Osteoblast (primary cell): ENCODE results near the gene JHY. TPM values are rescaled to one million over a fixed set of nuclear protein-coding genes. Genes with fewer than 3 reads are reported as not detected.

ENCODE experiments used
- DNase-seq: peaks from one replicate; pipeline ENCODE4 v3.0.0; 2011; ENCODE audit warnings: low spot score, mixed read lengths; ENCODE audit not compliant: insufficient read length; ENCODE audit errors: missing footprints
- H2AFZ ChIP-seq: 2 replicates; pipeline ENCODE4 v1.6.0; 2011; ENCODE audit warnings: mild to moderate bottlenecking, low read length
- H3K27ac ChIP-seq: 2 replicates; pipeline ENCODE4 v1.5.1; 2011; ENCODE audit warnings: mild to moderate bottlenecking, low read depth, low read length, moderate library complexity
- H3K27me3 ChIP-seq: 2 replicates; pipeline ENCODE4 v1.6.0; 2012; ENCODE audit warnings: mild to moderate bottlenecking, control low read depth, inconsistent platforms, low read length, moderate library complexity; ENCODE audit not compliant: insufficient read depth
- H3K36me3 ChIP-seq: 2 replicates; pipeline ENCODE4 v1.5.1; 2011; ENCODE audit warnings: mild to moderate bottlenecking, low read length, control low read depth, moderate library complexity; ENCODE audit not compliant: insufficient read depth
- H3K4me1 ChIP-seq: 2 replicates; pipeline ENCODE4 v1.5.1; 2011; ENCODE audit warnings: mild to moderate bottlenecking, low read length, control low read depth, moderate library complexity; ENCODE audit not compliant: insufficient read depth
- H3K4me2 ChIP-seq: 2 replicates; pipeline ENCODE4 v1.6.0; 2011; ENCODE audit warnings: mild to moderate bottlenecking, low read length; ENCODE audit not compliant: insufficient read depth
- H3K4me3 ChIP-seq: fragments of 200-600 bp; sonication (generic); 3 replicates; pipeline ENCODE4 v1.5.1; 2012; ENCODE audit warnings: mild to moderate bottlenecking, low read length, inconsistent platforms; ENCODE audit not compliant: insufficient read depth
- H3K79me2 ChIP-seq: 2 replicates; pipeline ENCODE4 v1.6.0; 2012; ENCODE audit warnings: mild to moderate bottlenecking, low read length, control low read depth, inconsistent platforms; ENCODE audit not compliant: insufficient read depth
- H3K9me3 ChIP-seq: 2 replicates; pipeline ENCODE4 v1.5.1; 2011; ENCODE audit warnings: low read depth, low read length, control low read depth
- H4K20me1 ChIP-seq: 2 replicates; pipeline ENCODE4 v1.6.0; 2012; ENCODE audit warnings: mild to moderate bottlenecking, low read length, control low read depth; ENCODE audit not compliant: insufficient read depth
- CTCF ChIP-seq: IDR thresholded peaks from 2 replicates; pipeline ENCODE4 v1.5.1; 2011; ENCODE audit warnings: mild to moderate bottlenecking, low read depth, low read length, moderate library complexity; ENCODE audit errors: extremely low read depth
- total RNA-seq: library from RNA; depleted of rRNA; stranded (reverse); fragments of >200 nt; gene quantifications from 2 replicates; pipeline ENCODE4 v1.2.3, GENCODE V29; 2012

The JHY gene
- total RNA-seq, 1 donor, result 12.7 TPM

- Histone ChIP-seq H4K20me1 (peaks cover 2% of the 10 kb centered on the region), H2AFZ (peak overlapping the region; percentile 88), H3K36me3 (no peaks in the 10 kb centered on the region), H3K4me2 (peak overlapping the region; percentile 82), H3K4me1 (no peaks in the 10 kb centered on the region), H3K4me3 (peak overlapping the region; percentile 83), H3K27ac (no peak overlapping the region), H3K9me3 (no peaks in the 10 kb centered on the region), H3K79me2 (no peaks in the 10 kb centered on the region), H3K27me3 (peaks cover 81% of the 10 kb centered on the region)
- peak; percentile 85 for DNase-seq
- no peak for TF ChIP-seq CTCF
Observed at GRCh38 chr11:122984186-122985011, 101.8 kb downstream of the JHY start.

GRCh38 chr11:122995526-122995925 lies 113.0 kb downstream of the JHY start:
- DNase-seq, result no peak
- no peaks in the 10 kb centered on the region for H3K36me3 ChIP-seq

GRCh38 chr11:122998727-122999366 lies 116.3 kb downstream of the JHY start:
- no peak for DNase-seq
- no peak overlapping the region for H3K4me3 ChIP-seq
- no peaks in the 10 kb centered on the region for H3K9me3 ChIP-seq
- TF ChIP-seq CTCF, result no peak
- H3K36me3 ChIP-seq, result no peaks in the 10 kb centered on the region
- H2AFZ ChIP-seq, result no peak overlapping the region
- peaks cover 27% of the 10 kb centered on the region for H3K27me3 ChIP-seq
- no peaks in the 10 kb centered on the region for H3K79me2 ChIP-seq
- no peaks in the 10 kb centered on the region for H3K4me1 ChIP-seq
- H4K20me1 ChIP-seq, result no peaks in the 10 kb centered on the region
- H3K4me2 ChIP-seq, result no peak overlapping the region
- H3K27ac ChIP-seq, result no peak overlapping the region

More at GRCh38 chr11:122995526-122995925, 113.0 kb downstream of the JHY start:
- Histone ChIP-seq H3K9me3 (no peaks in the 10 kb centered on the region), H3K27ac (no peak overlapping the region), H3K4me2 (no peak overlapping the region), H3K4me1 (no peaks in the 10 kb centered on the region), H3K27me3 (peaks cover 21% of the 10 kb centered on the region), H2AFZ (no peak overlapping the region), H3K79me2 (no peaks in the 10 kb centered on the region), H4K20me1 (no peaks in the 10 kb centered on the region), H3K4me3 (no peak overlapping the region)
- no peak for TF ChIP-seq CTCF

GRCh38 chr11:123000721-123001120 lies 118.2 kb downstream of the JHY start:
- no peaks in the 10 kb centered on the region for H3K36me3 ChIP-seq
- TF ChIP-seq CTCF, result no peak
- no peak for DNase-seq
- no peaks in the 10 kb centered on the region for H3K9me3 ChIP-seq
- H3K27ac ChIP-seq, result no peak overlapping the region
- no peak overlapping the region for H2AFZ ChIP-seq
- H3K4me2 ChIP-seq, result no peak overlapping the region
- no peaks in the 10 kb centered on the region for H4K20me1 ChIP-seq
- H3K27me3 ChIP-seq, result peaks cover 30% of the 10 kb centered on the region
- H3K4me1 ChIP-seq, result no peaks in the 10 kb centered on the region
- H3K4me3 ChIP-seq, result no peak overlapping the region
- H3K79me2 ChIP-seq, result no peaks in the 10 kb centered on the region
